ENCODE measurements around the gene PTPN4.
A peak's percentile ranks its signal among the peaks of the same experiment; 100 is the strongest.
"Not testable (repeated sequence)": the region's sequence is repeated elsewhere in the genome, so short reads cannot be mapped to it uniquely, and the experiment has no call there.

PTPN4 gene

GRCh38 chr2:120020554-120020953 is 260.8 kb downstream of the PTPN4 start:
- in situ Hi-C loops (cut with HindIII; ENCODE audit: low pct_ligation_motif_present, low sequenced_read_pairs), result no loop called here
- no peak overlapping the region for H3K4me3 ChIP-seq (ENCODE audit: low read depth, low read length)
- no peak for TF ChIP-seq CTCF (IDR thresholded peaks at IDR 0.05; ENCODE audit: low read depth, low read length, missing control alignments)
- no peaks in the 10 kb centered on the region for H3K36me3 ChIP-seq (replicated peaks)
- DNase-seq, result no peak
- H3K27me3 ChIP-seq (replicated peaks), result no peaks in the 10 kb centered on the region
- no peak overlapping the region for H3K27ac ChIP-seq

- H3K27me3 ChIP-seq (replicated peaks); in situ Hi-C loops (cut with HindIII; ENCODE audit: low pct_ligation_motif_present, low sequenced_read_pairs); H3K4me3 ChIP-seq (ENCODE audit: low read depth, low read length); DNase-seq; H3K36me3 ChIP-seq (replicated peaks); H3K27ac ChIP-seq: not testable (repeated sequence)
These were observed 262.8 kb downstream of the PTPN4 start for GRCh38 chr2:120022505-120022904.

- Histone ChIP-seq H3K27ac (no peak overlapping the region), H3K27me3 (replicated peaks) (no peaks in the 10 kb centered on the region), H3K4me3 (ENCODE audit: low read depth, low read length) (no peak overlapping the region), H3K36me3 (replicated peaks) (no peaks in the 10 kb centered on the region)
- peak; percentile 20 for TF ChIP-seq CTCF (IDR thresholded peaks at IDR 0.05; ENCODE audit: low read depth, low read length, missing control alignments)
- in situ Hi-C loops (cut with HindIII; ENCODE audit: low pct_ligation_motif_present, low sequenced_read_pairs), result no loop called here
- no peak for DNase-seq
These were observed 267.2 kb downstream of the PTPN4 start for GRCh38 chr2:120026890-120027289.

GRCh38 chr2:120028795-120029194 is 269.1 kb downstream of the PTPN4 start:
- no peak for TF ChIP-seq CTCF (IDR thresholded peaks at IDR 0.05; ENCODE audit: low read depth, low read length, missing control alignments)
- Histone ChIP-seq H3K27ac (no peak overlapping the region), H3K36me3 (replicated peaks) (no peaks in the 10 kb centered on the region), H3K27me3 (replicated peaks) (no peaks in the 10 kb centered on the region), H3K4me3 (ENCODE audit: low read depth, low read length) (no peak overlapping the region)
- DNase-seq, result no peak
- in situ Hi-C loops (cut with HindIII; ENCODE audit: low pct_ligation_motif_present, low sequenced_read_pairs), result no loop called here

GRCh38 chr2:120029672-120030640 is 270.2 kb downstream of the PTPN4 start:
- in situ Hi-C loops (cut with HindIII; ENCODE audit: low pct_ligation_motif_present, low sequenced_read_pairs), result no loop called here
- Histone ChIP-seq H3K27me3 (replicated peaks) (no peaks in the 10 kb centered on the region), H3K27ac (no peak overlapping the region), H3K36me3 (replicated peaks) (no peaks in the 10 kb centered on the region), H3K4me3 (ENCODE audit: low read depth, low read length) (no peak overlapping the region)
- no peak for DNase-seq
- TF ChIP-seq CTCF (IDR thresholded peaks at IDR 0.05; ENCODE audit: low read depth, low read length, missing control alignments), result no peak

GRCh38 chr2:120032297-120032696 is 272.6 kb downstream of the PTPN4 start:
- Histone ChIP-seq H3K27ac (no peak overlapping the region), H3K4me3 (ENCODE audit: low read depth, low read length) (no peak overlapping the region), H3K27me3 (replicated peaks) (no peaks in the 10 kb centered on the region), H3K36me3 (replicated peaks) (no peaks in the 10 kb centered on the region)
- in situ Hi-C loops (cut with HindIII; ENCODE audit: low pct_ligation_motif_present, low sequenced_read_pairs), result no loop called here
- no peak for DNase-seq
- no peak for TF ChIP-seq CTCF (IDR thresholded peaks at IDR 0.05; ENCODE audit: low read depth, low read length, missing control alignments)
